Lung microvascular endothelial cell (primary cell): ENCODE measurements around the gene ABCA2. TPM values are rescaled to one million over a fixed set of nuclear protein-coding genes. Genes with fewer than 3 reads are reported as not detected.

ENCODE experiments used
- DNase-seq, 2 donors: peaks; one replicate each; pipeline versions ENCODE4 v3.0.0 to v3.0.0-alpha.2; 2010; ENCODE audit warnings: low read depth in 2 of 2
- total RNA-seq: library from RNA; depleted of rRNA; stranded (reverse); fragments of >200 nt; gene quantifications from 2 replicates; pipeline ENCODE4 v1.2.1, GENCODE V29; 2014

The ABCA2 gene
- 4.0 and 5.0 TPM in 2 replicates for total RNA-seq

- peak; percentile 21 to 33 for DNase-seq
These were observed at the start of gene ABCA2 for GRCh38 chr9:137027369-137028262. Gene ABCA2 (minus strand): TSS chr9:137028237. CDS start chr9:137028140, 97 bp downstream.

DNA sequence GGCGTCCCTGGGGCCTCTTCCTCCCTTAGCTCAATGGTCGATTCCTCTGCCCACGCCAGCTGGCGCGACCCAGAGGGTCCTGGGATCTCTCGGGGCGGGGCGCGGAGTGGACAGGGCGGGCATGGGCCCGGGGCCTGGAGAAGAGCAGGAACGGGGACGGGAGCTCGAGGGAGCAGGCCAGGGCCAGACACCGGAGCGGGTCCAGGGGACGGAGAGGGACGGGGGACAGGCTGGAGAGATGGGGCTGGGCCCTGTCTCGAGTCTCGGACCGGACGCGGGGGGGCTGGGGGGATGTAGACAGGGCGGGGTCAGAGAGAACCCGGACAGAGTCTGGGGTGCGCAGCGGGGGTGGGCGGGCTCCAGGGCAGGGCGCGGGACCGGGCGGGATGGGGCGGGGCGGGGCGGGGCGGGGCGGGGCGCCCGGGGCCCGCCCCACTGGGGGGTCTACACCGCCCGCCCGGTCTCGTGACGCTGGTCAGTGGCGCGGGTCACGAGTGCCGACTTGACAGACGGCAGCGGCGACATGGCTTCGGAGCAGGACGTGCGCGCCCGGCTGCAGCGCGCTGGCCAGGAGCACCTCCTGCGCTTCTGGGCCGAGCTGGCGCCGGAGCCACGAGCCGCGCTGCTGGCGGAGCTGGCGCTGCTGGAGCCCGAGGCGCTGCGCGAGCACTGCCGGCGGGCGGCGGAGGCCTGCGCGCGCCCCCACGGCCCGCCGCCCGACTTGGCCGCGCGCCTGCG, 49.1 kb upstream of the ABCA2 start, which contains the start of gene UAP1L1:
UAP1L1 (plus strand) TSS at position 508 of the 738 bp plus-strand sequence; CDS start at position 524, 16 bp downstream.
- peak; percentile 68 to 88 for DNase-seq

DNA sequence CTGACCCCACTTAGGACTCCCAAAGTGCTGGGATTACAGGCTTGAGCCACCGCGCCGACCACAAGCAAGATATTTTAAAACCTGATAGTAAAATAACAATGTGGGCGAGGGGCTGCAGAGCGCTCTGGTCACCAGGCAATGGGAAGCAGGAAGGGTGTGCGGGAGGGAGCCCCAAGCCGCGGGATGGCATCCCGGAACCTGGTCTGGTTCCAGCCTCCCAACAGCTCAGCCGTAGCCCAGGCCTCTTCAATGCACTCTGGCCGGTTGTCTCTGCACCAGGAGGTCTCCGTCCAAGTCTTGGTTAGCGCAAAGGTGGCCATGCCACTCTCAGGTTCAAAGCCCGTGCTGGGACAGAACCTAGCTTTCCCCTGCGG, 48.6 kb upstream of the ABCA2 start:
- DNase-seq = no peak

GRCh38 chr9:137075275-137075775, 47.3 kb upstream of the ABCA2 start:
- DNase-seq = no peak

GRCh38 chr9:137074657-137075274, 46.7 kb upstream of the ABCA2 start:
- no peak for DNase-seq

DNA sequence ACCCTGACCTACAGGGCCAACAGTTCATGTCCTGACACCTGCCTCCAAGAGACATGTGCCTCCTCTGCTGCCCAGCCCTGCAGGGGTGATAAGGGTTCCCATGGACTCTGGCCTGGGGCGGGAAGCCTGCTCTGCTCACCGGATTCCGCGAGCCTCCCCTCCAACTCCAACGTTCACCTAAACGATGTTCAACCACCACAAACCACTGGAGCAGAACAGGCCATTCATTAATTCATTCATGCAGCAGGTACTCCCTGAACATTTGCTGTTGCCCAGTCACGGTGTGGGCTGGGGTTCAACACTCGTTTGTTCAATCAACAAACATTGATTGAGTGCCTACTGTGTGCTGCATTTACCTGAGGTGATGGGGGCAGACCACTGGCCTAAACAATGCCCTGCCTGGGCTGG, 46.0 kb upstream of the ABCA2 start:
- no peak for DNase-seq

- no peak for DNase-seq
These were observed 43.2 kb upstream of the ABCA2 start for GRCh38 chr9:137071282-137071681.

- no peak for DNase-seq
These were observed 42.9 kb upstream of the ABCA2 start for GRCh38 chr9:137070906-137071275.

- DNase-seq = peak; percentile 87 to 90
These were observed 42.3 kb upstream of the ABCA2 start, which contains the start of gene SAPCD2 for GRCh38 chr9:137070201-137070905. Gene SAPCD2 (minus strand): TSS chr9:137070557. CDS start chr9:137070460, 97 bp downstream.

DNA sequence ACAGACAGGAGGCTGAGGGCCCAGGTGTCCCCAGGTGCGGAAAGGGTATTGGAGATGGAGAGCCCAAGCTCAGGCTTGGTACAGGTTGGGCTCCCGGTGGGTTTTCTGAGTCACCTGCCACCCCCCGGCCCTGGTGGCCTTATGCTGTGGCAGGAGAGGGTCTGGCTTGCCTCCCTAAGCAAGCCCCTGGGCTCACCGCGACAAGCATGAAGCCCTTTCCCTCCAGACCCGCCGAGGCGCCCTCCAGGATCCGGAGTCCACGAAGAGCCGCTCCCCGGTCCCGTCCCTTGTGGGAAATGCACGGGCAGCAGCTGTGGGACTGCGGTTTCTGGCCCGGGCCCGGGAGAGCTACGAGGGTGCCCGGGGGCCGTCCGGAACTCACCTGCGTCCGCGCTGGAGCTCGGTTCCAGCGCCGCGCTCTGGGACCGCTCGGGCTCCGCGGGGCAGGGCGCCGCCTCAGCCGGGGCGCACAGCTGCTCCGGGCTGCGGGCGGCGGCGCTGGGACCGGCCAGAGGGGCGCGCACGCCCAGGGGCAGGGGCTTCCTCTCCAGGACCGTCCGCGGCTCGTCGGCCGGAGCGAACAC, 41.6 kb upstream of the ABCA2 start:
- no peak for DNase-seq

DNA sequence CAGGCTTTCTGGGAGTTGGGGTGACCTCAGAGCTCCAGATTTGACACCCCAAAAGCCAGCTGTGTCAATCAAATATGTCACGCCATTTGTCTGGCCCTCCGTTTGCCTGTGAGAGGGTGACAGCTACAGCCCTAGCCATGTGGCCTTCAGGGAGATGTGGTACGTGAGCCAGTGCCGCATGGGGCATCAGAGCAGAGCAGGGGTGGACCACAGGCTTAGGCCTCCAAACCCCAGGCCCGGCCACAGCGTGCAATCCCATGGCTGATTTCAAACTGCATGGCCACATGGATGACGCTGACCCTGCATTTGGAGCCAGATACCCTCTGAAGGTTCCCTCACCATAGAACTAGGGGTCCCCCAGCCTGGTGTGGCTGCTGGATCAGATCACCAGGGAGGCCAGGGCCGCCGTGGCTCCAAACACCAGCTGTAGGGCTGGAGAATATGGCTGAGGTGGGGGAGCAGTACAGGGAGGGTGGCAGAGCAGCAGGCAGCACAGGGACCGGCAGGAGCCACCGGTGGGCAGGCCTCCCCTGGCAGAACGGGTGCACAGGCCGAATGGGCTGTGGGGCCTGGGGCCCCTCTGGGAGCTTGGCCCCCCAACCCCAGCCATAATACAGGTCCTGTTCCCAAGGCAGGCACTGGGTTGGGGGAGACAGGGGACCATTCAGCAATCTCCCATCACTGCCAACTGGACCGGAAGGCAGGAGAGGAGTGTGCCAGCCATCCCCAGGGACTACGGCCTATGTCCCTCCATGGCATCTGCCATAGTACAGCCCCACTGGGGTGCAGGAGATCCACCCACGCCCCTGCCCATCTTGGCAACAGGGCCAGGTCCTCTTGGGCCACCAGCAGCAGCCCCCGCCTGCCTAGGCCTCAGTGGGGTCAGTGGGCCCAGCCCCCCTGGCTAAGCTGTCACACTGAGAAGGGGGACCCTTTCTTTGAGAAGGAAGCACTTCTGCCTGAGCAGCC, 40.8 kb upstream of the ABCA2 start:
- DNase-seq = no peak

- peak; percentile 81 to 88 for DNase-seq
These were observed 40.0 kb upstream of the ABCA2 start for GRCh38 chr9:137067860-137068538.

DNA sequence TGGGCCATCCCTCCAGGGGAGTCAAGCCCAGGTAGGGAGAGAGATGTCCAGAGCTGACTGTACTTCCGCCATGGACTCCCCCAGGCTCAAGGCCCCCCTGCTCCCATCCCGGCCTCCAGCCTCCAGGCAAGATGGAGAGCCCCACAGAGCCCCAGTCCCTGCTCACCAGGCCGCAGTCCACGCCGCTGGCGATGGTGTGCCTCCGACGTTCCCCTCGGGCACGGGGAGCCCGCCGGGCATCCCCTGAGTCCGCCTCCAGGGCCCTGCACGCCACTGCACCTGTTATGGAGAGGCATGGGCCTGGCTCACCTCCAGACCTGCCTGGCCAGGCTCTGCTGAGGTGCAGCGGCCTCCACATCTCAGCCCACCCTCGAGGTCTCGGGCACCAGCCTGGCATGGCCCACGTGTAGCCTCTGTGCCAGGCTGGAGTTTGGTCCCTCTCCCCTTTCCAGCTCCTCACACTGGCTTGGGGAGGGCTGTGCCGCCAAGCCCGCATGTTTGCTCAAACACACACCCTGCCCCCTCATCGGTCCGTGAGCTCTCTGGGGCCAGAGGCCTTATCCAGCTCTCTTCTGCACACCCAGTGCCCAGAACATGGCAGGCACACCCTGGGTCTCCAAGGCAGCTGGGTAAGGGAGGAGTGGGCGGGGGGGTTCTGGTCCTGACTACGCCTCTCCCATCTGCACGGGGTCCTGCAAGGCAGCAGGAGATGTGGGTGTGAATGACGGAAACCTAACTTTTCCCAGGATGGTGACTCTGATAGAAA, 38.2 kb upstream of the ABCA2 start:
- DNase-seq = no peak

- DNase-seq = no peak
These were observed 37.4 kb upstream of the ABCA2 start for GRCh38 chr9:137065336-137065967.

- DNase-seq = no peak
These were observed 36.8 kb upstream of the ABCA2 start for GRCh38 chr9:137064880-137065164.

GRCh38 chr9:137064027-137064879, 36.2 kb upstream of the ABCA2 start:
- peak; percentile 47 to 61 for DNase-seq
